T-helper 1 cell treated with Interleukin-12 subunit alpha and Interleukin-12 subunit beta and Interleukin-4 antibody, amounts not matched to agents 30 ng/mL and 1 ng/mL, for 36 hours (primary cell): ENCODE measurements around the gene BARX1. TPM values are rescaled to one million over a fixed set of nuclear protein-coding genes. Genes with fewer than 3 reads are reported as not detected.
"Not testable (repeated sequence)": the region's sequence is repeated elsewhere in the genome, so short reads cannot be mapped to it uniquely, and the experiment has no call there.

Experiments
- intact Hi-C: fragments of 100-400 bp; cut with micrococcal nuclease; formaldehyde crosslinking; loops from one replicate; pipeline ENCODE4 v1.15.1; 2024
- total RNA-seq: library from RNA; stranded (reverse); gene quantifications from 2 replicates; pipeline ENCODE4 v1.2.3, GENCODE V29; 2022

Gene BARX1
- total RNA-seq: 0.17 TPM in 1 of 2 replicates, not detected in the other

DNA sequence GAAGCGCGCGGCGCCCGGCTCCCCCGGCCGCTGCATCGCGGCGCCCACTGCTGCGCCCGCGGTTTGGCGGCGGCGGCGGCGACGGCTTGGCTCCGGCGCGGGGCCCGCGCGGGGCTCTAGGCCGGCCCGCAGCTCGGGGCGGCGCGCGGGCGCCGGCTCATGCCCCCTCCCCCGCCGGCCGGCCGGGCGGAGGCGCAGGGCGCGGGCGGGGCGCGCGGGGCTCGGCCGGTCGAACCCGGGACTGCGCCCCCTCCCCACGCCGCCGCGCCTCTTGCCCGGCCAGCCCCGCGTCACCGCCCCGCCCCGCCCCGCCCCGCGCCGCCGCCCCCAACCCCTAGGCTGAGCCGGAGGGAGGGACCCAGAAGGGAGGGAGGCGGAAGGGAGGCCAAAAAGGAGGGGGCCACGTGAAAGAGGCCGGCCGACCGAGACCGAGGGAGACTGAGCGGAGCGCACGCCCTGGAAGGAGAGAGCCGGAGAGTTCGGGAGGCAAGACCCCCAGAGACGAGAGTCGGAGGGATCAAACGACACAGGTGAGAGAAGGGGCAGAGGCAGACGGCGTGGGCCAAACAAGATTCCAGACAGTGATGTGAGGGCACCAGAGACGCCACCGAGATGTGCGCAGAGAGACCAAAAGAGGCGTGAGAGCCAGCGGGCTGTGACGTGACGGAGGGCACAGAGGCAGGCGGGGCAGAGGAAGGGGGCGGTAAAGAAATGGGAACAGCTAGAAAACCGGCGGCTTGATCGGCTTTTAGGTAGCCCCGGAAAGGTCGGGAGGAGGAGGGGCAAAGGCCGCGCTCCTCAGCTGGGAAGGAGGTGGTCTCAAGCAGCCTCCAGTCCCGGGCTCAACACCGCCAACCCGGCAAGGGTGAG, at the start of gene BARX1:
Gene BARX1, minus strand, starts transcription at position 245 of the 870 bp plus-strand sequence. Its CDS starts 209 bp downstream, at position 36.
- intact Hi-C loops: no loop called here

GRCh38 chr9:94002316-94003140, 47.4 kb upstream of the BARX1 start:
- intact Hi-C loops: loop anchor here (1.0 kb wide), 2 partner anchors 176 to 320 kb away; no protein-coding TSS in a partner anchor

DNA sequence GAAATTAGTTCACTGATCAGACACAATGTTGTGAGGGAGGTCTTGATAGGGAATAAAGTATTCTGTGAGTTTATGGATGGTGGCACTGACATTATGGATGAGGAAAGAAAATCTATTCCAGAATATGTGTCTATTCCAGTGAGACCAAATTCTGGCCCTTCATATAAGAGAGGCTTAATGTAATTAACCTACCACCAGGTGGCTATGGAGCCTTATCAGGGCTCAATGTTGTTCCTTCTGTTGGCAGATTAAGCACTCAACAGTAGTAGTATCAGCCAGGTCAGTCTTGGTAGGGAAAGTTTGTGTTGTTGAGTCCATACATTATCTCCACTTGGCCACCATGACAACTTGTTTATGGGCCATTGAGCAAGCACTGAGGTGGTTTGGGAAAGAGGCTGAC, 41.7 kb upstream of the BARX1 start:
- intact Hi-C loops: no loop called here

GRCh38 chr9:93996367-93996766, 41.2 kb upstream of the BARX1 start:
- intact Hi-C loops: no loop called here

DNA sequence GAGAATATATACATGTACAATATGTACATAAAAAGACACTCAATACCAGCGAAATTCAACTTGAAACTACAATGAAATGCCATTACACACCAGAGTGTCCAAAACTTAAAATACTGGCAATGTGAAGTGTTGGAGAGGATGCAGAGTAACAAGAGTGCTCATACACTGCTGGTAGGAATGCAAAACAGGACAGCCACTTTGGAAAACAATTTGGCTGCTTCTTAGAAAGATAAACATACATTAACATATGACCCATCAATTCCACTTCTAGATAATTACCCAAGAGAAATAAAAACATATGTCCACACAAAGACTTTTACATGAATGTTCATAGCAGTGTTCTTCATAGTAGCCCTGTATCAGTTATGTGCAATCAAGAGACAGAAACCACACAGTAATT, 39.4 kb upstream of the BARX1 start:
- intact Hi-C loops: no loop called here

DNA sequence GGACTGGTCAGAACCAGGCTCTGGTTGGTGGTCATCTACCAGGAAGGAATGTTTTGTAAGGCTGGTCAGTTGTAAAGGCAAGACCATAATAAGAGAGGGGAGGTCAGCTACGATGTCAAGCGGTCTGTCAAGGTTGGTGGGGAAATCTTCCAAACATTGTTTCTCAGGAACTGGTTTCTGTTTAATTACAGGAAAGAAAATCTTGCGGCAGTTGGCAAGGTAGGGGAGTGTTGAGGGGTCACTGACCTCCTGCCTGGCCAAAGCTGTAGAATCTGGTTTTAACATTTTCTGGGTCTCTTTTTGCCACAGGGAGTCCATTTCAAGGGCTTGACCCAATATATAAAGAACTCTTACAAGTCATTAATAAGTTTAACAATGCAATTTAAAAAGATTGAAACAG, 39.0 kb upstream of the BARX1 start:
- intact Hi-C loops: no loop called here

DNA sequence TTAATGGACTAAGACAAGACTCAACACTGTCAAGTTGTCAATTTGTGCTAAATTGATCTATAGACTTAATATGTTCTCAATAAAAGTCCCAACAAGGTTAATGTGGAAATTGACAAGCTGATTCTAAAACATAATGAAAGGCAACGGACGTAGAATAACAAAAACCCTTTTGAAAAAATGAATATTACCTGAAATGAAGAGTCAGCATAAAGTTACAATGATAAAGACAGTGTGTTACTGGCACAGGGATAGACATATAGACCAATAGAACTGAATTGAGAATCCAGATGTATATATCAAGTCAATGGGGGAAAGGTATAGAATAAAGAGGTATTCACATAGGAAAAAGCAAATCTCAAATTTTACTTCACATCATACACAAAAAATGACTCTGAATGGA, 37.7 kb upstream of the BARX1 start:
- intact Hi-C loops: no loop called here

DNA sequence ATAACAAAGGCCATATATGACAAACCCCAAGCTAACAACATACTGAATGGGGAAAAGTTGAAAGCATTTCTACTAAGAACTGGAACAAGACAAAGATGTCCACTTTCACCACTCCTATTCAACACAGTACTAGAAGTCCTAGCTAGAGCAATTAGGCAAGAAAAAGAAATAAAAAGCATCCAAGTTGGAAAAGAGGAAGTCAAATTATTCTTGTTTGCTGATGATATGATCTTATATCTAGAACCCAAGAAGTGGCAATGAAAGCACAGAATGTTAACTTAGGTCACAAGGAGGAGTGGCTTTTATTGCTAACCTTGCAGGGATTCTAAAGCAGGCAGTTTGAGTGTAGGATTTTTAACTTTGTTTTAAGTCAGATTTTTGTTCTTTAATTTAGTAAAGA, 35.3 kb upstream of the BARX1 start:
- intact Hi-C loops: no loop called here

DNA sequence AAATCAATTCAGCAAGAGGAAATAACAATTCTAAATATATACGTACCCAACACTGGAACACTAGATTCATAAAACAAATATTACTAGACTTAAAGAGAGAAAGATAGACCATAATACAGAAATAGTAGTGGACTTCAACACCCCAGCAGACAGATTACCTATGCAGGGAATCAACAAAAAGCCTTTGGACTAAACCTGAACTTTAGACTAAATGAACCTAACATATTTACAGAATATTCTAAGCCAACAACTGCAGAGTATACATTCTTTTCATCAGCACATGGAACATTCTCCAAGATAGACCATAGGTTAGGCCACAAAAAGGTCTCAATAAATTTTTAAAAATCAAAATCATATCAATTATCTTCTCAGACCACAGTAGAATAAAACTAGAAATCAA, 32.9 kb upstream of the BARX1 start:
- intact Hi-C loops: no loop called here

- intact Hi-C loops: no loop called here
Observed at GRCh38 chr9:93984860-93985259, 29.7 kb upstream of the BARX1 start.

DNA sequence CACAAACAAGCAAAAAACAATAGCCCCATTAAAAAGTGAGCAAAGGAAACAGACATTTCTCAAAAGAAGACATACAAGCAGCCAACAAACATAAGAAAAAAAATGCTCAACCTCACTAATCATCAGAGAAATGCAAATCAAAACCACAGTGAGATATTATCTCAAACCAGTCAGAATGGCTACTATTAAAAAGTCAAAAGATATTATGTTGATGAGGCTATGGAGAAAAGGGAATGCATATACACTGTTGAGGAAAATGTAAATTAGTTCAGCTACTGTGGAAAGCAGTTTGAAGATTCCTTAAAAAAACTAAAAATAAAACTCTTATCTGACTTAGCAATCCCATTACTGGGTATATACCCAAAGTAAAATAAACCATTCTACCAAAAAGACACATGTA, 28.7 kb upstream of the BARX1 start:
- intact Hi-C loops: no loop called here

- intact Hi-C loops: no loop called here
Observed at GRCh38 chr9:93979721-93980120, 24.6 kb upstream of the BARX1 start.

GRCh38 chr9:93978551-93978950, 23.4 kb upstream of the BARX1 start:
- intact Hi-C loops: no loop called here

GRCh38 chr9:93976973-93977372, 21.8 kb upstream of the BARX1 start:
- intact Hi-C loops: no loop called here

DNA sequence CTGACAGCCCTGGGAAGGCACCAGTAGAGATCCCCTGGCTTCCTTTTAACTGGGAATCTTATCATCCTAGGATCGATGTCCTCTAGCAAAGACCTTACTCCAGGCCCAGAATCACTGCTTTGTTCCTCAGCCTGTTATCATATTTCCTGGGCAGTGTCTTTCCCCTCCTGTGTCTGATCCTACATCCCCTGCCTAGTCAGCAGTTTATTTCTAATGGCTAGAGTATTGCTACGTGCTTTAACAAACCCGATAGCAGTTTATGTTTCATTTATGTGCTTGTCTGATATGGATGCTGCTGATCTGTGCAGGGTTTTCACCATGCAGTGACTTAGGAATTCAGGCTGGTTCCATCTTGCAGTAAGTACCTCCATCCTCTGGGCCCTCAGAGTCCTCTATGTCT, 20.9 kb upstream of the BARX1 start:
- intact Hi-C loops: no loop called here

- intact Hi-C loops: no loop called here
Observed at GRCh38 chr9:93975262-93975661, 20.1 kb upstream of the BARX1 start.

DNA sequence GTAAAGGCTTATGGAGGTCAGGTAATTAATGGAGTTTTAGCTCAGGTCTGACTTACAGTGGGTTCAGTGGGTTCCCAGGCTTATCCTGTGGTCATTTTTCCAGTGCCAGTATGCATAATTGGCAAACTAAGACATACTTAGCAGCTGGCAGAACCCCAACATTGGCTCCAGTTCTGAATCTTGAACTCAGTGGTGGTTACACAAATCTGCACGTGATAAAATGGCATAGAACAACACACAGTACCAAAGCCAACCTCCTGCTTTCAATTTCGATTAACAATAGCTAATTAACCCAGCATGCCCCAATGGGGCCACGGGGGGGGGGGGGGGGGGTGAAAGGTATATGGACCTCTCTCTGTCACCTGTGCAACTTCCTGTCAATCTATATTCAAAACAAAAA, 19.0 kb upstream of the BARX1 start:
- intact Hi-C loops: no loop called here

GRCh38 chr9:93972655-93973054, 17.5 kb upstream of the BARX1 start:
- intact Hi-C loops: not testable (repeated sequence)

DNA sequence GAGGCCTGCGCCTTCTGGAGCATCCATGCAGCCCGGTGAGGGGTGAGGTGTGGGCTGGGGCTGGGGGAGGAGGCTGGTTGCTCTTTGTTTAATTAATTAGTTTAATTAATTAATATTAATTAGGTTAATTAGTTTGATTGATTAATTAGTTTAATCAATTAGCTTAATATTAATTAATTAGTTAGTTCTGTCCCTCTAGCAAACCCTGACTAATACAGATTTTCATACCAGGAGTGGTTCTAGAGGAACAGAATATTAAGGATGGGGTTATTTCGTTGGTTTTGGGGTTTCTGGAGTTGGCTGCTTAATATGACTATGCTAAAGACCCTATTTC, 14.1 kb upstream of the BARX1 start:
- intact Hi-C loops: no loop called here

DNA sequence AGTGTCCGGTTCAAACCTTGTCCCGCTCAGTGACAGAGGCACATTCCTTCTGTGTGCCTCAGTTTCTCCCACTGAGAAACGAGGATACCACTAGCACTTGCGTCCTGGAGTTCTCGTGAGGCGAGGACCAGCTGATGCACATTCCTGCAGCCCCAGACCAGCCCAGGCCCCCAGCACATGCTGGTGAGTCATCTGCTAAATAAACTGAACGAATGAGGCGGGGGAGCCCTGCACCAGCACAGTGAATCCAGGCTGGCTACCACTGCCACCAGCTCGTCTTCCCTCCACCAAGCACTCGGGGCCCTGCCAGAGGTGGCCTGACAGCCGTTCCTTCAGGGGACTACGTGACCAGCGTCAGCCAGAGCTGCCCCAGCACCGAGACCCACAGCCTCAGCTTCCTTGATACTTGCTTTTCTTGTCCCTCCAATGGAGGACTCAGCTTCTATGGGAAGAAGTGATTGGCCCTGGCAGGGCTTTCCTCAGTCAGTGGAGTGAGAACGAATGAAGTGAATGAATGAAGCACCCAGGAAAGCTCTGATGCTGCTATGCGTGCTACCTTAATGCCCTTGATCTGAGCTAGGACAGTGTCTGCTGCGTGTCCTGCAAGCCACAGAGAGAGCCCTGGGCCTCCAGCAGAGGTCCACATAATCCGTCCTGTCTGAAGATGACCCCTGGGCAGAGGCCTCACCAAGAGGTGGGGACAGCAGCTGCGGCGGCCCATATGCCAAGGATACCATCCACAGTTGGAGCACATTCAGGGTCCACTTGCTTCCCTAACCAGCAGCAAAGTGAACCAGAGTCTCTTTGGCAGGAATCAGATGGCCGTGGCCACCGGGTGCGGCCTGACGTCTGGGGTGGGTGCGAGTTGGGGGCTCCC, 13.5 kb upstream of the BARX1 start:
- intact Hi-C loops: no loop called here

DNA sequence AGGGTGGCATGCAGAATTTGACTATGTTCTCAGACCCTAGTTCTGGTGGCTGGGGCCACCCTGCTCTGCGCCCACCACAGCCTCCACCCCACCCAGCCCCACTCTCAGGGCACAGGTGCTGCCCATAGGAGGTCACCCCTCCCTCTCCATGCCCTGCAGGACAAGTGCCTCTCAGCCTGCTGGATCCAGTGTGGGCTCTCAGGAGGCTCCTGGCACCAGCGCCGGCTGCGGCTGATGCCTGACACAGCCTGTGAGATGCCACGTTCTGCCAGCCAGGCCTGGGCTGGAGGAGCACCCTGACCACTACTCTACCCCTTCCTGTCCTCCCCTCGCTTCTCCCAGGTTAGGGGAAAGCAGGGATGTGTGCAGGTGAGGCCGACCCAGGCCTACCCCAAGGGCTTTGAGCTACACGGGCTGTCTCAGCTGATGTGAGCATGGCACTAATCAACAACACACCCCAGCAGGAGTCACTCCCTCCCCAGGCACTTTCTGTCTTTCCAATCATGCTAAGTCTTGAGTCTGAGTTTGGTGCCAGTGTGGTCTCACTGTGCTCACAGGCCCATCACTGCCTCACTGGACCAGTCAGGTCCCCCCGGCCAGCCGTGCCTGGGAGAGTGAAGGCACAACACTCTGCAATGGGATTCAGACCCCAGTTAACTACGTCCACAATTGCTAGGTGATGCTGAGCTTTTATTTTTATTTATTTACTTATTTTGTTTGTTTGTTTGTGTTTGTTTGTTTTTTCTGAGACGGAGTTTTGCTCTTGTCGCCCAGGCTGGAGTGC, 12.1 kb upstream of the BARX1 start:
- intact Hi-C loops: no loop called here
